ENCODE results near the gene LRRC46. TPM values are rescaled to one million over a fixed set of nuclear protein-coding genes. Genes with fewer than 3 reads are reported as not detected.
A peak's percentile ranks its signal among the peaks of the same experiment; 100 is the strongest.

Gene LRRC46
- total and polyA plus RNA-seq, 2 of the 13 experiments (the other 11 are each of a cell fraction or from before 2014, with no cell fraction given): 0.09 TPM

DNA sequence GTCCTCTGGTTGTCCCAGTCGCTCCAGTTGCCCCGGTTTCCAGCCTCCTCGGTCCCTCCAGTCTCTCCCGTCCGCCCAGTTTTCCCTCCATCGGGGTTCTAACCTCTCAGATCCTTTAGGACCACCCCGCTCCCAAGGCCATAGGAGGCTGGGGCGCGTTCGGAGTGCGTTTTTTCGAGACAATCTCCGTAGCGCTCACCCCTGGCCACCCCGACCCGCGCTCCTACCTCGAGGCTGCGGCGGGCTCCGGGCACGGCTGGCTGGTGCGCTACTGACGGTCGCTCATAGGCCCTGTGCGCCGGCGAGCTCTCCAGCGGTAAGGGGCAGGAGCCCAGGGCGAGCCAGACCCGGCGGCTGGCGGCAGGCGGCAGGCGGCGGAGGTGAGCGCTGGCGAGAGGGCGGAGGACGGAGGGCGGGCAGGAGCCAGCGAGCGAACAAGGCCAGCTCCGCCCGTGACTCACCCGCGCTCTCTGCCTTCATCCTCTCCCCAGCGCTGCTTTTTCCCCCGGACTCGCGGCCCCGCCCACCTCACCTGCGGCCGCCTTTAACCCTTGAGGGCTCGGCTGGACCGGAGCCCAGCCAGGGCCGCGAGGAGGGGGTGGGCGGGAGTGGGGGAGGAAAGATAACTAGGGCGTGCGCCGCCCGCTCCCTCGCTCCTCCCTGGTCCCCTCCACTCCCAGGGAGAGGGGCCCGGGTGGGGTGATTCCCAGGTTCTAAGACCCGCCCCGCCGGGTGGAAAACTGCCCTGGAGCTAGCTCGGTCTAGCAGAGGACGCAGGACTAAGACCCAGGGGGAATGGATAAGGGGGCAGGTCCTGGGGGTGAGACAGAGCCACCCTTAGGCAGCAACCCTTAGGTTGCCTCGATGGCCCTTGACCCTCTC, 19.5 kb downstream of the LRRC46 start, which contains the start of gene SP6 (continued):
- TF ChIP-seq, protein P1, sequence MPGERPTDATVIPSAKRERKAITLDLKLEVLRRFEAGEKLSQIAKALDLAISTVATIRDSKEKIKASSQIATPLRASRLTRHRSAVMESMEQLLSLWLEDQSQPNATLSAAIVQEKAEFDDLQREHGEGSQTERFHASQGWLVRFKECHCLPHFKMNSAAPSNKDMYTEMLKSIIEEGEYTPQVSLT (CRISPR knock-in tag; IDR thresholded peaks at IDR 0.05; ENCODE audit: borderline replicate concordance, low read depth): no peak
- peak; percentile 77; the same call in 1 of the 2 replicates for TF ChIP-seq ZNF274 (CRISPR knock-in tag; IDR thresholded peaks at IDR 0.05)
- TF ChIP-seq ZNF670 (CRISPR knock-in tag; IDR thresholded peaks at IDR 0.05; ENCODE audit: borderline replicate concordance): peak; percentile 74; the same call in 1 of the 2 replicates
- peak; percentile 35; the same call in 1 of the 2 replicates for TF ChIP-seq PHF8 (CRISPR knock-in tag; IDR thresholded peaks at IDR 0.05)
- TF ChIP-seq SMYD3 (CRISPR knock-in tag; IDR thresholded peaks at IDR 0.05): no peak
- no peak for TF ChIP-seq SRF (IDR thresholded peaks at IDR 0.05; ENCODE audit: low read depth, low read length)
- no peak for TF ChIP-seq FIP1L1 (IDR thresholded peaks at IDR 0.05; ENCODE audit: borderline replicate concordance, insufficient read depth, low read depth, low read length)
- TF ChIP-seq, protein P2, sequence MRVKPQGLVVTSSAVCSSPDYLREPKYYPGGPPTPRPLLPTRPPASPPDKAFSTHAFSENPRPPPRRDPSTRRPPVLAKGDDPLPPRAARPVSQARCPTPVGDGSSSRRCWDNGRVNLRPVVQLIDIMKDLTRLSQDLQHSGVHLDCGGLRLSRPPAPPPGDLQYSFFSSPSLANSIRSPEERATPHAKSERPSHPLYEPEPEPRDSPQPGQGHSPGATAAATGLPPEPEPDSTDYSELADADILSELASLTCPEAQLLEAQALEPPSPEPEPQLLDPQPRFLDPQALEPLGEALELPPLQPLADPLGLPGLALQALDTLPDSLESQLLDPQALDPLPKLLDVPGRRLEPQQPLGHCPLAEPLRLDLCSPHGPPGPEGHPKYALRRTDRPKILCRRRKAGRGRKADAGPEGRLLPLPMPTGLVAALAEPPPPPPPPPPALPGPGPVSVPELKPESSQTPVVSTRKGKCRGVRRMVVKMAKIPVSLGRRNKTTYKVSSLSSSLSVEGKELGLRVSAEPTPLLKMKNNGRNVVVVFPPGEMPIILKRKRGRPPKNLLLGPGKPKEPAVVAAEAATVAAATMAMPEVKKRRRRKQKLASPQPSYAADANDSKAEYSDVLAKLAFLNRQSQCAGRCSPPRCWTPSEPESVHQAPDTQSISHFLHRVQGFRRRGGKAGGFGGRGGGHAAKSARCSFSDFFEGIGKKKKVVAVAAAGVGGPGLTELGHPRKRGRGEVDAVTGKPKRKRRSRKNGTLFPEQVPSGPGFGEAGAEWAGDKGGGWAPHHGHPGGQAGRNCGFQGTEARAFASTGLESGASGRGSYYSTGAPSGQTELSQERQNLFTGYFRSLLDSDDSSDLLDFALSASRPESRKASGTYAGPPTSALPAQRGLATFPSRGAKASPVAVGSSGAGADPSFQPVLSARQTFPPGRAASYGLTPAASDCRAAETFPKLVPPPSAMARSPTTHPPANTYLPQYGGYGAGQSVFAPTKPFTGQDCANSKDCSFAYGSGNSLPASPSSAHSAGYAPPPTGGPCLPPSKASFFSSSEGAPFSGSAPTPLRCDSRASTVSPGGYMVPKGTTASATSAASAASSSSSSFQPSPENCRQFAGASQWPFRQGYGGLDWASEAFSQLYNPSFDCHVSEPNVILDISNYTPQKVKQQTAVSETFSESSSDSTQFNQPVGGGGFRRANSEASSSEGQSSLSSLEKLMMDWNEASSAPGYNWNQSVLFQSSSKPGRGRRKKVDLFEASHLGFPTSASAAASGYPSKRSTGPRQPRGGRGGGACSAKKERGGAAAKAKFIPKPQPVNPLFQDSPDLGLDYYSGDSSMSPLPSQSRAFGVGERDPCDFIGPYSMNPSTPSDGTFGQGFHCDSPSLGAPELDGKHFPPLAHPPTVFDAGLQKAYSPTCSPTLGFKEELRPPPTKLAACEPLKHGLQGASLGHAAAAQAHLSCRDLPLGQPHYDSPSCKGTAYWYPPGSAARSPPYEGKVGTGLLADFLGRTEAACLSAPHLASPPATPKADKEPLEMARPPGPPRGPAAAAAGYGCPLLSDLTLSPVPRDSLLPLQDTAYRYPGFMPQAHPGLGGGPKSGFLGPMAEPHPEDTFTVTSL (CRISPR knock-in tag; IDR thresholded peaks at IDR 0.05; ENCODE audit: borderline replicate concordance): no peak
- TF ChIP-seq TARDBP (CRISPR knock-in tag; IDR thresholded peaks at IDR 0.05): peak; percentile 45; the same call in 1 of the 2 replicates
- TF ChIP-seq THYN1 (CRISPR knock-in tag; IDR thresholded peaks at IDR 0.05; ENCODE audit: borderline replicate concordance, low read depth): no peak
- TF ChIP-seq, protein P3, sequence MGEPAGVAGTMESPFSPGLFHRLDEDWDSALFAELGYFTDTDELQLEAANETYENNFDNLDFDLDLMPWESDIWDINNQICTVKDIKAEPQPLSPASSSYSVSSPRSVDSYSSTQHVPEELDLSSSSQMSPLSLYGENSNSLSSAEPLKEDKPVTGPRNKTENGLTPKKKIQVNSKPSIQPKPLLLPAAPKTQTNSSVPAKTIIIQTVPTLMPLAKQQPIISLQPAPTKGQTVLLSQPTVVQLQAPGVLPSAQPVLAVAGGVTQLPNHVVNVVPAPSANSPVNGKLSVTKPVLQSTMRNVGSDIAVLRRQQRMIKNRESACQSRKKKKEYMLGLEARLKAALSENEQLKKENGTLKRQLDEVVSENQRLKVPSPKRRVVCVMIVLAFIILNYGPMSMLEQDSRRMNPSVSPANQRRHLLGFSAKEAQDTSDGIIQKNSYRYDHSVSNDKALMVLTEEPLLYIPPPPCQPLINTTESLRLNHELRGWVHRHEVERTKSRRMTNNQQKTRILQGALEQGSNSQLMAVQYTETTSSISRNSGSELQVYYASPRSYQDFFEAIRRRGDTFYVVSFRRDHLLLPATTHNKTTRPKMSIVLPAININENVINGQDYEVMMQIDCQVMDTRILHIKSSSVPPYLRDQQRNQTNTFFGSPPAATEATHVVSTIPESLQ (CRISPR knock-in tag; conservative IDR thresholded peaks at IDR 0.05): no peak
- TF ChIP-seq ZIK1 (CRISPR knock-in tag; IDR thresholded peaks at IDR 0.05; ENCODE audit: borderline replicate concordance, low read depth): no peak
- TF ChIP-seq BHLHE40 (IDR thresholded peaks at IDR 0.05; ENCODE audit: low read length): peak; percentile 65; the same call in 1 of the 2 replicates
- no peak for TF ChIP-seq ZFP36 (IDR thresholded peaks at IDR 0.05; ENCODE audit: borderline replicate concordance, low read depth, low read length, partially characterized antibody)
- TF ChIP-seq MTF2 (CRISPR knock-in tag; IDR thresholded peaks at IDR 0.05; ENCODE audit: borderline replicate concordance): peak; percentile 98
- TF ChIP-seq AGO2 (optimal IDR thresholded peaks at IDR 0.05; ENCODE audit: low read depth, low read length): no peak
- TF ChIP-seq ZNF678 (CRISPR knock-in tag; IDR thresholded peaks at IDR 0.05): peak; percentile 65; the same call in 1 of the 2 replicates
- TF ChIP-seq ZNF724P (CRISPR knock-in tag; IDR thresholded peaks at IDR 0.05; ENCODE audit: borderline replicate concordance): no peak
- TF ChIP-seq NBN (conservative IDR thresholded peaks at IDR 0.05): no peak
- TF ChIP-seq SIN3A (IDR thresholded peaks at IDR 0.05; ENCODE audit: borderline replicate concordance, low read depth, low read length): no peak
- no peak for TF ChIP-seq PHF20 (CRISPR knock-in tag; IDR thresholded peaks at IDR 0.05)

All from HepG2 (cell line).